ENCODE measurements around the gene OSBP.

- TF ChIP-seq EP300 (IDR thresholded peaks at IDR 0.05) (no peak), POLR2A (IDR thresholded peaks at IDR 0.05; ENCODE audit: low read depth) (no peak), POLR2AphosphoS5 (IDR thresholded peaks at IDR 0.05) (no peak)
- TF ChIP-seq, protein P1, sequence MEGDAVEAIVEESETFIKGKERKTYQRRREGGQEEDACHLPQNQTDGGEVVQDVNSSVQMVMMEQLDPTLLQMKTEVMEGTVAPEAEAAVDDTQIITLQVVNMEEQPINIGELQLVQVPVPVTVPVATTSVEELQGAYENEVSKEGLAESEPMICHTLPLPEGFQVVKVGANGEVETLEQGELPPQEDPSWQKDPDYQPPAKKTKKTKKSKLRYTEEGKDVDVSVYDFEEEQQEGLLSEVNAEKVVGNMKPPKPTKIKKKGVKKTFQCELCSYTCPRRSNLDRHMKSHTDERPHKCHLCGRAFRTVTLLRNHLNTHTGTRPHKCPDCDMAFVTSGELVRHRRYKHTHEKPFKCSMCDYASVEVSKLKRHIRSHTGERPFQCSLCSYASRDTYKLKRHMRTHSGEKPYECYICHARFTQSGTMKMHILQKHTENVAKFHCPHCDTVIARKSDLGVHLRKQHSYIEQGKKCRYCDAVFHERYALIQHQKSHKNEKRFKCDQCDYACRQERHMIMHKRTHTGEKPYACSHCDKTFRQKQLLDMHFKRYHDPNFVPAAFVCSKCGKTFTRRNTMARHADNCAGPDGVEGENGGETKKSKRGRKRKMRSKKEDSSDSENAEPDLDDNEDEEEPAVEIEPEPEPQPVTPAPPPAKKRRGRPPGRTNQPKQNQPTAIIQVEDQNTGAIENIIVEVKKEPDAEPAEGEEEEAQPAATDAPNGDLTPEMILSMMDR (IDR thresholded peaks at IDR 0.05) = no peak
These were observed 39.3 kb upstream of the OSBP start for GRCh38 chr11:59654893-59655292.
